GM19455 (cell line): ENCODE measurements around the gene DLG5.
A peak's percentile ranks its signal among the peaks of the same experiment; 100 is the strongest.

Source experiments
- ATAC-seq: cut with Tn5 transposase; IDR thresholded peaks from one replicate; pipeline ENCODE4 v1.9.1; 2021; ENCODE audit not compliant: unreplicated experiment

DLG5 gene

GRCh38 chr10:77846718-77847311, 79.7 kb downstream of the DLG5 start:
- peak; percentile 64 for ATAC-seq

GRCh38 chr10:77845451-77845850, 81.1 kb downstream of the DLG5 start:
- ATAC-seq, result no peak

GRCh38 chr10:77844713-77845445, 81.7 kb downstream of the DLG5 start:
- no peak for ATAC-seq

- ATAC-seq, result no peak
Observed at GRCh38 chr10:77844177-77844576, 82.4 kb downstream of the DLG5 start.

- ATAC-seq, result no peak
Observed at GRCh38 chr10:77843264-77843663, 83.3 kb downstream of the DLG5 start.

GRCh38 chr10:77842652-77843212, 83.8 kb downstream of the DLG5 start:
- ATAC-seq, result no peak

GRCh38 chr10:77841711-77842375, 84.7 kb downstream of the DLG5 start:
- no peak for ATAC-seq

GRCh38 chr10:77840636-77841035, 85.9 kb downstream of the DLG5 start:
- no peak for ATAC-seq

- no peak for ATAC-seq
Observed at GRCh38 chr10:77837925-77838595, 88.5 kb downstream of the DLG5 start.

GRCh38 chr10:77837248-77837924, 89.2 kb downstream of the DLG5 start:
- peak; percentile 88 for ATAC-seq

- peak; percentile 73 for ATAC-seq
Observed at GRCh38 chr10:77836299-77836820, 90.2 kb downstream of the DLG5 start.

- no peak for ATAC-seq
Observed at GRCh38 chr10:77835669-77836086, 90.9 kb downstream of the DLG5 start.

GRCh38 chr10:77834943-77835668, 91.4 kb downstream of the DLG5 start:
- no peak for ATAC-seq

- ATAC-seq, result no peak
Observed at GRCh38 chr10:77834540-77834939, 92.0 kb downstream of the DLG5 start.

GRCh38 chr10:77833792-77834191, 92.8 kb downstream of the DLG5 start:
- ATAC-seq, result no peak

GRCh38 chr10:77833225-77833624, 93.3 kb downstream of the DLG5 start:
- no peak for ATAC-seq

- no peak for ATAC-seq
Observed at GRCh38 chr10:77832238-77832637, 94.3 kb downstream of the DLG5 start.

GRCh38 chr10:77829356-77829755, 97.2 kb downstream of the DLG5 start:
- ATAC-seq, result no peak

- no peak for ATAC-seq
Observed at GRCh38 chr10:77828377-77828776, 98.2 kb downstream of the DLG5 start.

GRCh38 chr10:77827366-77827765, 99.2 kb downstream of the DLG5 start:
- ATAC-seq, result no peak
